ENCODE measurements around the gene KDM4E.

The KDM4E gene

GRCh38 chr11:95024958-95025357 lies at the start of gene KDM4E:
Gene KDM4E (plus strand): TSS chr11:95025258. CDS start chr11:95025558, 300 bp downstream.
- Histone ChIP-seq H3K36me3 (ENCODE audit: insufficient read depth, low read length) (no peaks in the 10 kb centered on the region), H3K27ac (ENCODE audit: low read length) (no peak within 1 kb of the TSS), H4K20me1 (ENCODE audit: insufficient read depth, low read length) (no peaks in the 10 kb centered on the region), H3K4me2 (ENCODE audit: insufficient read depth, low read length) (no peak within 1 kb of the TSS), H3K4me3 (ENCODE audit: low read depth in 1 of 2, low read length in 2 of 2) (no peak within 1 kb of the TSS), H2AFZ (ENCODE audit: low read depth, low read length) (no peak within 1 kb of the TSS), H3K27me3 (ENCODE audit: insufficient read depth, low read length, poor library complexity) (no peaks in the 10 kb centered on the region), H3K9me3 (ENCODE audit: insufficient read depth, low read length, severe bottlenecking) (no peaks in the 10 kb centered on the region), H3K79me2 (ENCODE audit: insufficient read depth, low read length) (no peaks in the 10 kb centered on the region), H3K9ac (ENCODE audit: low read depth, low read length) (no peak within 1 kb of the TSS), H3K4me1 (ENCODE audit: insufficient read depth, low read length) (no peaks in the 10 kb centered on the region)
- no peak for TF ChIP-seq EZH2 (IDR thresholded peaks at IDR 0.05; ENCODE audit: borderline replicate concordance, low read depth, low read length, severe bottlenecking)
- TF ChIP-seq, protein P1, sequence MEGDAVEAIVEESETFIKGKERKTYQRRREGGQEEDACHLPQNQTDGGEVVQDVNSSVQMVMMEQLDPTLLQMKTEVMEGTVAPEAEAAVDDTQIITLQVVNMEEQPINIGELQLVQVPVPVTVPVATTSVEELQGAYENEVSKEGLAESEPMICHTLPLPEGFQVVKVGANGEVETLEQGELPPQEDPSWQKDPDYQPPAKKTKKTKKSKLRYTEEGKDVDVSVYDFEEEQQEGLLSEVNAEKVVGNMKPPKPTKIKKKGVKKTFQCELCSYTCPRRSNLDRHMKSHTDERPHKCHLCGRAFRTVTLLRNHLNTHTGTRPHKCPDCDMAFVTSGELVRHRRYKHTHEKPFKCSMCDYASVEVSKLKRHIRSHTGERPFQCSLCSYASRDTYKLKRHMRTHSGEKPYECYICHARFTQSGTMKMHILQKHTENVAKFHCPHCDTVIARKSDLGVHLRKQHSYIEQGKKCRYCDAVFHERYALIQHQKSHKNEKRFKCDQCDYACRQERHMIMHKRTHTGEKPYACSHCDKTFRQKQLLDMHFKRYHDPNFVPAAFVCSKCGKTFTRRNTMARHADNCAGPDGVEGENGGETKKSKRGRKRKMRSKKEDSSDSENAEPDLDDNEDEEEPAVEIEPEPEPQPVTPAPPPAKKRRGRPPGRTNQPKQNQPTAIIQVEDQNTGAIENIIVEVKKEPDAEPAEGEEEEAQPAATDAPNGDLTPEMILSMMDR (IDR thresholded peaks at IDR 0.05; ENCODE audit: borderline replicate concordance, extremely low read depth, low read length, poor library complexity, severe bottlenecking), result no peak
- DNase-seq (no peak), ATAC-seq (ENCODE audit: insufficient read depth, low read depth) (no peak)

DNA sequence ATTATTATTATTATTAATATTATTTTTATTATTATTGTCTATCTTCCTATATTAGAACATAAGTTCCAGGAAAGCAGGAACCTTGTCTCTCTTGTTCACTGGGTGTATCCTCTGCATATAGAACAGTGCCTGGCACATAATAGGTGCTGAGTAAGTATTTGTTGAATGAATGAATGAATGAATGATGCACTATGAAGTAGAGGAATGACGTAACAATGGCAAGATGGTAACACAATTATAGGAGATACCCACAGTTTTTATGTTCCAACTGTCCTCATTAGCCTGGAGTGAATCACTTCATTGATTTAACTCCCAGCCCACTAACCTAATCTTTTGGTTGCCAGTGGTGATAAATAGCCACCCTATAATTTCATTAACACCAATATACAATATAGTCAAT lies 49.5 kb upstream of the KDM4E start:
- Histone ChIP-seq H3K79me2 (ENCODE audit: insufficient read depth, low read length) (peaks cover 26% of the 10 kb centered on the region), H3K9me3 (ENCODE audit: insufficient read depth, low read length, severe bottlenecking) (no peaks in the 10 kb centered on the region), H3K4me3 (ENCODE audit: low read depth in 1 of 2, low read length in 2 of 2) (no peak overlapping the region), H3K27ac (ENCODE audit: low read length) (no peak overlapping the region), H4K20me1 (ENCODE audit: insufficient read depth, low read length) (peaks cover 7% of the 10 kb centered on the region; the same call in 1 of the 2 replicates), H3K27me3 (ENCODE audit: insufficient read depth, low read length, poor library complexity) (no peaks in the 10 kb centered on the region), H3K9ac (ENCODE audit: low read depth, low read length) (no peak overlapping the region), H3K4me1 (ENCODE audit: insufficient read depth, low read length) (peaks cover 36% of the 10 kb centered on the region), H2AFZ (ENCODE audit: low read depth, low read length) (no peak overlapping the region), H3K4me2 (ENCODE audit: insufficient read depth, low read length) (no peak overlapping the region), H3K36me3 (ENCODE audit: insufficient read depth, low read length) (peaks cover 19% of the 10 kb centered on the region)
- TF ChIP-seq, protein P1 (IDR thresholded peaks at IDR 0.05; ENCODE audit: borderline replicate concordance, extremely low read depth, low read length, poor library complexity, severe bottlenecking), result no peak
- no peak for TF ChIP-seq EZH2 (IDR thresholded peaks at IDR 0.05; ENCODE audit: borderline replicate concordance, low read depth, low read length, severe bottlenecking)
- ATAC-seq (ENCODE audit: insufficient read depth, low read depth) (no peak), DNase-seq (no peak)

DNA sequence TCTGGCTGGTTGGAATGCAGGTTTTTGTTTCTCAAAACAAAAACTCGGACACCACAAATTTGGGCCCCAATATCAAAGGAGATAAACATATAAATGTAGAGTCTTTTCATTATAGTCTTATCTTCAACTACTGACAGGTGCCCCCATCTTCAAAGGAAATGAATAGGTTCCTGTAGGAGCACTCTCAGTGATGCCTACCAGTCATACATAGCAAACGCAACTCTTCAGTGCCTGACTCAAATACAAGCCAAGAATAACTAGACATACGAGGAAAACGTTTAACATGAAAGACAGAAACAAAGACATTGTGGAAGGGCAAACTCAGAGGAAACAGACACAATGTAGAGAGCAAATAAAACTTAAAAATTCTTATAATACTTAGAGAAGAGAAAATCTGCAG lies 37.7 kb upstream of the KDM4E start:
- TF ChIP-seq, protein P1 (IDR thresholded peaks at IDR 0.05; ENCODE audit: borderline replicate concordance, extremely low read depth, low read length, poor library complexity, severe bottlenecking), result no peak
- no peak for TF ChIP-seq EZH2 (IDR thresholded peaks at IDR 0.05; ENCODE audit: borderline replicate concordance, low read depth, low read length, severe bottlenecking)
- ATAC-seq (ENCODE audit: insufficient read depth, low read depth), result no peak
- no peaks in the 10 kb centered on the region for H3K36me3 ChIP-seq (ENCODE audit: insufficient read depth, low read length)

GRCh38 chr11:94988748-94989147 lies 36.3 kb upstream of the KDM4E start:
- Histone ChIP-seq H3K4me2 (ENCODE audit: insufficient read depth, low read length) (no peak overlapping the region), H3K9me3 (ENCODE audit: insufficient read depth, low read length, severe bottlenecking) (no peaks in the 10 kb centered on the region), H3K4me3 (ENCODE audit: low read depth in 1 of 2, low read length in 2 of 2) (no peak overlapping the region), H2AFZ (ENCODE audit: low read depth, low read length) (no peak overlapping the region), H3K4me1 (ENCODE audit: insufficient read depth, low read length) (no peaks in the 10 kb centered on the region), H3K27me3 (ENCODE audit: insufficient read depth, low read length, poor library complexity) (no peaks in the 10 kb centered on the region), H3K9ac (ENCODE audit: low read depth, low read length) (no peak overlapping the region), H3K27ac (ENCODE audit: low read length) (no peak overlapping the region), H3K79me2 (ENCODE audit: insufficient read depth, low read length) (no peaks in the 10 kb centered on the region), H4K20me1 (ENCODE audit: insufficient read depth, low read length) (no peaks in the 10 kb centered on the region), H3K36me3 (ENCODE audit: insufficient read depth, low read length) (no peaks in the 10 kb centered on the region)
- no peak for TF ChIP-seq EZH2 (IDR thresholded peaks at IDR 0.05; ENCODE audit: borderline replicate concordance, low read depth, low read length, severe bottlenecking)
- TF ChIP-seq, protein P1 (IDR thresholded peaks at IDR 0.05; ENCODE audit: borderline replicate concordance, extremely low read depth, low read length, poor library complexity, severe bottlenecking), result no peak
- DNase-seq (no peak), ATAC-seq (ENCODE audit: insufficient read depth, low read depth) (no peak)

More for the DNA sequence above, 37.7 kb upstream of the KDM4E start:
- Histone ChIP-seq H3K4me2 (ENCODE audit: insufficient read depth, low read length) (no peak overlapping the region), H2AFZ (ENCODE audit: low read depth, low read length) (no peak overlapping the region), H3K9ac (ENCODE audit: low read depth, low read length) (no peak overlapping the region), H3K4me1 (ENCODE audit: insufficient read depth, low read length) (no peaks in the 10 kb centered on the region), H3K27me3 (ENCODE audit: insufficient read depth, low read length, poor library complexity) (no peaks in the 10 kb centered on the region), H3K79me2 (ENCODE audit: insufficient read depth, low read length) (no peaks in the 10 kb centered on the region), H3K9me3 (ENCODE audit: insufficient read depth, low read length, severe bottlenecking) (no peaks in the 10 kb centered on the region), H3K27ac (ENCODE audit: low read length) (no peak overlapping the region), H3K4me3 (ENCODE audit: low read depth in 1 of 2, low read length in 2 of 2) (no peak overlapping the region), H4K20me1 (ENCODE audit: insufficient read depth, low read length) (no peaks in the 10 kb centered on the region)
- DNase-seq, result no peak

All from DND-41 (cell line).